HCT116 (cell line): ENCODE results near the gene CISH. TPM values are rescaled to one million over a fixed set of nuclear protein-coding genes. Genes with fewer than 3 reads are reported as not detected.

Source experiments
- ATAC-seq: fragments of 200-7000 bp; cut with Tn5 transposase; 2 replicates; pipeline ENCODE4 v1.9.1; 2020; ENCODE audit warnings: mild to moderate bottlenecking, moderate library complexity
- BruUV-seq: library from RNA; stranded (reverse); fragments of 400-500 nt; replicated peaks from 2 replicates; lab custom pipeline; 2021; lab: Mats Ljungman, UMichigan
- CTCF ChIA-PET: fragments of 300-600 bp; sonication (Branson Sonifier 250); formaldehyde crosslinking; loops from one replicate; lab custom pipeline; 2021; ENCODE audit warnings: antibody characterized with exemption; lab: Charles Lee
- POLR2A ChIA-PET: fragments of 300-600, 350-600 bp; sonication (Branson Sonifier 250); formaldehyde crosslinking; loops from one replicate; lab custom pipeline; 2021; ENCODE audit warnings: antibody characterized with exemption; lab: Charles Lee
- RAD21 ChIA-PET, 2 experiments: fragments of 300-600 bp; sonication (Branson Sonifier 250); formaldehyde crosslinking; loops; one replicate each; lab custom pipeline; 2023; ENCODE audit warnings: low total read pairs in 2 of 2; ENCODE audit not compliant: uncharacterized antibody in 2 of 2, unreplicated experiment in 2 of 2, low non-redundant PET in 1 of 2; lab: Charles Lee
- DNase-seq: peaks from one replicate; pipeline ENCODE4 v3.0.0-alpha.2; 2010; ENCODE audit warnings: low read depth, low spot score
- H2AFZ ChIP-seq: fragments of 200-600 bp; shearing (Covaris generic), sonication (generic); 2 replicates; pipeline ENCODE4 v1.6.1; 2017; ENCODE audit warnings: low read depth, mixed run types, mixed read lengths, antibody characterized with exemption, low read length; ENCODE audit not compliant: poor library complexity, severe bottlenecking
- H3K27ac ChIP-seq: 2 replicates; pipeline ENCODE4 v1.5.1; 2012; ENCODE audit warnings: low read depth, low read length
- H3K27me3 ChIP-seq: fragments of 200-600 bp; sonication (generic); 2 replicates; pipeline ENCODE4 v1.6.1; 2016; ENCODE audit warnings: mixed run types, low read length, mixed read lengths; ENCODE audit not compliant: insufficient read depth
- H3K36me3 ChIP-seq, 2 experiments: fragments of 200-500 bp in 1 of 2; fragments of 200-600 bp in 1 of 2; sonication (Bioruptor generic) in 1 of 2; sonication (generic) in 1 of 2; 2 replicates each; pipeline versions ENCODE4 v1.5.1 to v1.6.1; 2014 to 2016; ENCODE audit warnings: low read length in 2 of 2, inconsistent platforms in 1 of 2, mixed read lengths in 1 of 2, mixed run types in 1 of 2; ENCODE audit not compliant: insufficient read depth in 2 of 2, control insufficient read depth in 1 of 2
- H3K4me1 ChIP-seq, 2 experiments: fragments of 200-600 bp in 1 of 2; sonication (generic) in 1 of 2; 2 replicates each; pipeline versions ENCODE4 v1.5.1 to v1.6.1; 2012 to 2017; ENCODE audit warnings: low read length in 2 of 2, inconsistent platforms in 1 of 2, mild to moderate bottlenecking in 1 of 2, mixed read lengths in 1 of 2, mixed run types in 1 of 2, moderate library complexity in 1 of 2; ENCODE audit not compliant: insufficient read depth in 2 of 2, control insufficient read depth in 1 of 2
- H3K4me2 ChIP-seq: fragments of 200-600 bp; sonication (generic); 2 replicates; pipeline ENCODE4 v1.6.1; 2017; ENCODE audit warnings: mixed run types, low read length, mixed read lengths
- H3K4me3 ChIP-seq, 2 experiments: fragments of 200-600 bp in 1 of 2; sonication (generic) in 1 of 2; replicated peaks in 1 of 2; 2 replicates each; pipeline ENCODE4 v1.5.1; 2011 to 2016; ENCODE audit warnings: low read length in 2 of 2, control low read depth in 1 of 2, low read depth in 1 of 2, mild to moderate bottlenecking in 1 of 2, mixed read lengths in 1 of 2, mixed run types in 1 of 2
- H3K79me2 ChIP-seq: fragments of 200-600 bp; sonication (generic); 2 replicates; pipeline ENCODE4 v1.6.1; 2017; ENCODE audit warnings: mild to moderate bottlenecking, mixed run types, low read length, moderate library complexity, mixed read lengths; ENCODE audit not compliant: insufficient read depth
- H3K9ac ChIP-seq: fragments of 200-600 bp; sonication (generic); 2 replicates; pipeline ENCODE4 v1.6.1; 2016; ENCODE audit warnings: low read length, mixed read lengths
- H3K9me2 ChIP-seq: fragments of 200-600 bp; sonication (generic), shearing (Covaris generic); 2 replicates; pipeline ENCODE4 v1.6.1; 2017; ENCODE audit warnings: mixed run types, mild to moderate bottlenecking, moderate library complexity; ENCODE audit not compliant: insufficient read depth
- H3K9me3 ChIP-seq, 2 experiments: fragments of 200-500 bp in 1 of 2; fragments of 200-600 bp in 1 of 2; sonication (Bioruptor generic) in 1 of 2; sonication (generic) in 1 of 2; 2 replicates each; pipeline ENCODE4 v1.6.1; 2014 to 2017; ENCODE audit warnings: low read length in 2 of 2, mixed read lengths in 2 of 2, inconsistent platforms in 1 of 2, low read depth in 1 of 2, mild to moderate bottlenecking in 1 of 2, mixed run types in 1 of 2, moderate library complexity in 1 of 2; ENCODE audit not compliant: control insufficient read depth in 1 of 2, insufficient read depth in 1 of 2
- H4K20me1 ChIP-seq: fragments of 200-600 bp; sonication (generic), shearing (Covaris generic); 2 replicates; pipeline ENCODE4 v1.6.1; 2017; ENCODE audit warnings: mixed run types, mild to moderate bottlenecking, moderate library complexity; ENCODE audit not compliant: insufficient read depth
- EGR1 ChIP-seq: IDR thresholded peaks from 2 replicates; pipeline ENCODE4 v1.6.1; 2012; ENCODE audit warnings: low read depth
- EZH2phosphoT487 ChIP-seq: fragments of 200-600 bp; IDR thresholded peaks from 2 replicates; pipeline ENCODE4 v1.6.1; 2018; ENCODE audit warnings: antibody characterized with exemption, borderline replicate concordance
- POLR2A ChIP-seq: IDR thresholded peaks from 2 replicates; pipeline ENCODE4 v1.7.0; 2011; ENCODE audit warnings: borderline replicate concordance; ENCODE audit not compliant: insufficient read depth, insufficient read length; ENCODE audit errors: extremely low read depth
- REST ChIP-seq: IDR thresholded peaks from 2 replicates; pipeline ENCODE4 v1.6.1; 2012; ENCODE audit warnings: low read depth
- SP1 ChIP-seq: IDR thresholded peaks from 2 replicates; pipeline ENCODE4 v1.6.1; 2012; ENCODE audit warnings: low read depth
- YY1 ChIP-seq: IDR thresholded peaks from 2 replicates; pipeline ENCODE4 v1.6.1; 2011; ENCODE audit warnings: low read length, low read depth, moderate library complexity, mild to moderate bottlenecking; ENCODE audit not compliant: insufficient replicate concordance; ENCODE audit errors: extremely low read depth
- intact Hi-C: fragments of 100-400 bp; cut with micrococcal nuclease; formaldehyde crosslinking; loops from 2 replicates; pipeline ENCODE4 v1.10.0; 2022
- total RNA-seq: library from RNA; stranded (reverse); gene quantifications from one replicate; pipeline ENCODE4 v1.2.1, GENCODE V29; 2021; ENCODE audit not compliant: unreplicated experiment
- TF ChIP-seq, protein P1 (sequence below), 3 experiments: fragments of 200-600 bp in 1 of 3; sonication (generic) in 1 of 3; IDR thresholded peaks in 2 of 3; conservative IDR thresholded peaks in 1 of 3; 2 replicates each; pipeline ENCODE4 v1.5.1; 2012 to 2017; ENCODE audit warnings: low read depth in 2 of 3, low read length in 2 of 3, antibody characterized with exemption in 1 of 3, borderline replicate concordance in 1 of 3, control low read depth in 1 of 3, mild to moderate bottlenecking in 1 of 3, mixed read lengths in 1 of 3, mixed run types in 1 of 3, moderate library complexity in 1 of 3; ENCODE audit not compliant: insufficient read depth in 1 of 3

CISH gene
- total RNA-seq, 1 experiment from 2014 or later, result 4.5 TPM

- peaks cover 30% of the 10 kb centered on the region for H3K79me2 ChIP-seq
- ChIA-PET POLR2A (interaction anchor here (1.1 kb wide), 1 partner anchor 38 kb away, joined by 4 read pairs; no protein-coding TSS in a partner anchor), CTCF (interaction anchor here (1.0 to 3.8 kb wide), 5 partner anchors 14 to 755 kb away, joined by 3 to 83 read pairs (median 7); partner anchors contain the start of gene HEMK1), RAD21 (interaction anchor here (2.4 to 3.4 kb wide), 2 partner anchors 38 kb away, joined by 21 to 40 read pairs; no protein-coding TSS in a partner anchor)
- no peaks in the 10 kb centered on the region for H4K20me1 ChIP-seq
- intact Hi-C loops, result loop anchor here (5.0 kb wide), 4 partner anchors 272 to 1052 kb away; no protein-coding TSS in a partner anchor
- H3K9ac ChIP-seq, result no peak overlapping the region
- H3K36me3 ChIP-seq, result peaks cover 0 to 7% of the 10 kb centered on the region in 2 experiments; a peak in 1 of 4 replicates
- H3K27me3 ChIP-seq, result no peaks in the 10 kb centered on the region
- H3K4me2 ChIP-seq, result no peak overlapping the region
- no peak overlapping the region for H3K27ac ChIP-seq
- DNase-seq, result no peak
- no peak overlapping the region for H2AFZ ChIP-seq
- H3K9me2 ChIP-seq, result no peaks in the 10 kb centered on the region
- H3K4me1 ChIP-seq, result peaks cover 14 to 60% of the 10 kb centered on the region in 2 experiments
- BruUV-seq, result no TSS peak
- H3K9me3 ChIP-seq, result no peaks in the 10 kb centered on the region
- no peak overlapping the region for H3K4me3 ChIP-seq
- TF ChIP-seq REST (no peak), YY1 (no peak), EGR1 (no peak), SP1 (no peak), EZH2phosphoT487 (no peak), POLR2A (no peak)
- TF ChIP-seq, protein P1, sequence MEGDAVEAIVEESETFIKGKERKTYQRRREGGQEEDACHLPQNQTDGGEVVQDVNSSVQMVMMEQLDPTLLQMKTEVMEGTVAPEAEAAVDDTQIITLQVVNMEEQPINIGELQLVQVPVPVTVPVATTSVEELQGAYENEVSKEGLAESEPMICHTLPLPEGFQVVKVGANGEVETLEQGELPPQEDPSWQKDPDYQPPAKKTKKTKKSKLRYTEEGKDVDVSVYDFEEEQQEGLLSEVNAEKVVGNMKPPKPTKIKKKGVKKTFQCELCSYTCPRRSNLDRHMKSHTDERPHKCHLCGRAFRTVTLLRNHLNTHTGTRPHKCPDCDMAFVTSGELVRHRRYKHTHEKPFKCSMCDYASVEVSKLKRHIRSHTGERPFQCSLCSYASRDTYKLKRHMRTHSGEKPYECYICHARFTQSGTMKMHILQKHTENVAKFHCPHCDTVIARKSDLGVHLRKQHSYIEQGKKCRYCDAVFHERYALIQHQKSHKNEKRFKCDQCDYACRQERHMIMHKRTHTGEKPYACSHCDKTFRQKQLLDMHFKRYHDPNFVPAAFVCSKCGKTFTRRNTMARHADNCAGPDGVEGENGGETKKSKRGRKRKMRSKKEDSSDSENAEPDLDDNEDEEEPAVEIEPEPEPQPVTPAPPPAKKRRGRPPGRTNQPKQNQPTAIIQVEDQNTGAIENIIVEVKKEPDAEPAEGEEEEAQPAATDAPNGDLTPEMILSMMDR (IDR thresholded peaks at IDR 0.05 in 2 of 3, conservative IDR thresholded peaks at IDR 0.05 in 1 of 3; ENCODE audit: borderline replicate concordance in 1 of 3, insufficient read depth in 1 of 3, low read depth in 2 of 3, low read length in 2 of 3), result no peak
- no peak for ATAC-seq
Observed at GRCh38 chr3:50615190-50615589, 3.6 kb upstream of the CISH start.
